Measurements from ENCODE around the gene ARIH1. TPM values are rescaled to one million over a fixed set of nuclear protein-coding genes. Genes with fewer than 3 reads are reported as not detected.

The ARIH1 gene
- total and polyA plus RNA-seq, 2 of the 4 experiments (the other 2 are of a cell fraction), result 24.0 to 41.2 TPM

GRCh38 chr15:72585025-72585424, 110.9 kb downstream of the ARIH1 start:
- no peak overlapping the region for H3K4me2 ChIP-seq (ENCODE audit: low read depth, low read length)
- peaks cover 18% of the 10 kb centered on the region for H3K36me3 ChIP-seq (ENCODE audit: control insufficient read depth, insufficient read depth, low read length)
- in situ Hi-C loops (cut with MboI; ENCODE audit: low sequenced_read_pairs), result no loop called here
- H2BK5ac ChIP-seq (ENCODE audit: low read depth, low read length, poor library complexity, severe bottlenecking), result no peak overlapping the region
- no peak overlapping the region for H3K23ac ChIP-seq (ENCODE audit: low read depth, low read length)
- H3K56ac ChIP-seq (ENCODE audit: extremely low read depth, insufficient read depth, low read length), result no peak overlapping the region
- TF ChIP-seq BHLHE40 (IDR thresholded peaks at IDR 0.05; ENCODE audit: low read depth, low read length) (no peak), POLR2A (IDR thresholded peaks at IDR 0.05; ENCODE audit: low read depth, low read length) (no peak), SMC3 (IDR thresholded peaks at IDR 0.05; ENCODE audit: low read depth, low read length) (no peak)
- H2AK5ac ChIP-seq (ENCODE audit: low read depth, low read length), result no peak overlapping the region
- WGBS, 2 experiments (ENCODE audit: extremely low coverage in 2 of 2, insufficient read length in 1 of 2), result no CpG with 5 or more reads among the region's 2 CpGs
- no peak overlapping the region for H3K18ac ChIP-seq (ENCODE audit: low read depth, low read length)
- no peaks in the 10 kb centered on the region for H3K27me3 ChIP-seq (ENCODE audit: control insufficient read depth, insufficient read depth, low read length)
- no peak overlapping the region for H4K5ac ChIP-seq (ENCODE audit: low read depth, low read length)
- no peak overlapping the region for H2BK20ac ChIP-seq (ENCODE audit: low read depth, low read length)
- no peak for ATAC-seq (ENCODE audit: low read depth)
- H4K8ac ChIP-seq (ENCODE audit: low read depth in 2 of 2, low read length in 2 of 2), result no peak overlapping the region
- no peak overlapping the region for H2AFZ ChIP-seq (replicated peaks; ENCODE audit: low read length, poor library complexity)
- POLR2A ChIA-PET (ENCODE audit: unreplicated experiment), result no interaction called here
- H3K4ac ChIP-seq (ENCODE audit: low read depth, low read length), result no peak overlapping the region
- peaks cover 7 to 12% of the 10 kb centered on the region in 2 experiments for H3K79me1 ChIP-seq (ENCODE audit: low read depth in 1 of 2, low read length in 2 of 2)
- no peak overlapping the region for H2BK120ac ChIP-seq (ENCODE audit: low read depth, low read length)
- 0 out of 2 replicates have a peak, but pooled peaks cover 4% of the 10 kb centered on the region for H3K9me1 ChIP-seq (ENCODE audit: insufficient read depth, low read length)
- dilution Hi-C loops (cut with HindIII; ENCODE audit: low sequenced_read_pairs, unreplicated experiment), result no loop called here
- H4K91ac ChIP-seq (ENCODE audit: insufficient read depth, low read depth, low read length), result no peak overlapping the region
- CTCF ChIA-PET, result interaction anchor here (1.7 kb wide), 1 partner anchor 15 kb away, joined by 5 read pairs; no protein-coding TSS in a partner anchor
- no peak overlapping the region for H3K4me3 ChIP-seq (ENCODE audit: insufficient read depth, low read depth, low read length)
- no peak overlapping the region for H3K9ac ChIP-seq (ENCODE audit: low read depth, low read length)
- H2AK9ac ChIP-seq (replicated peaks; ENCODE audit: low read depth, low read length, poor library complexity), result no peak overlapping the region
- no peaks in the 10 kb centered on the region for H3K9me3 ChIP-seq (ENCODE audit: control insufficient read depth, insufficient read depth, low read length)
- no peaks in the 10 kb centered on the region for H4K20me1 ChIP-seq (ENCODE audit: insufficient read depth, low read length)
- no peak for DNase-seq
- no peak overlapping the region for H2BK15ac ChIP-seq (ENCODE audit: low read depth, low read length)
- H3K27ac ChIP-seq (ENCODE audit: insufficient read depth, low read length), result no peak overlapping the region
- no TSS peak for BruUV-seq (replicated peaks)
- H3K14ac ChIP-seq (replicated peaks; ENCODE audit: low read depth, low read length), result no peak overlapping the region
- intact Hi-C loops (cut with micrococcal nuclease), result loop anchor here (1.0 to 5.0 kb wide), 2 partner anchors 113 to 273 kb away; partner anchors contain the start of gene ARIH1
- H3K4me1 ChIP-seq (ENCODE audit: control insufficient read depth, insufficient read depth, low read length), result no peaks in the 10 kb centered on the region

Measured in IMR-90 (cell line).